Type B pancreatic cell (in vitro differentiated cells): Measurements from ENCODE around the gene SLC5A3. TPM values are rescaled to one million over a fixed set of nuclear protein-coding genes. Genes with fewer than 3 reads are reported as not detected.

Experiments
- DNase-seq: peaks from one replicate; pipeline ENCODE4 v3.0.0; 2021; ENCODE audit warnings: mixed read lengths; ENCODE audit not compliant: unreplicated experiment; ENCODE audit errors: extremely low spot score
- H3K27ac Mint-ChIP-seq: 2 replicates; pipeline ENCODE4 v1.8.0; 2021; ENCODE audit warnings: mild to moderate bottlenecking, mixed read lengths
- H3K27me3 Mint-ChIP-seq: 2 replicates; pipeline ENCODE4 v1.8.0; 2021; ENCODE audit warnings: mixed read lengths
- H3K36me3 Mint-ChIP-seq: 2 replicates; pipeline ENCODE4 v1.8.0; 2021; ENCODE audit warnings: mixed read lengths
- H3K4me1 Mint-ChIP-seq: one replicate; pipeline ENCODE4 v1.8.0; 2021; ENCODE audit warnings: mixed read lengths; ENCODE audit not compliant: unreplicated experiment
- H3K4me3 Mint-ChIP-seq: 2 replicates; pipeline ENCODE4 v1.8.0; 2021; ENCODE audit warnings: mild to moderate bottlenecking, mixed read lengths
- H3K9me3 Mint-ChIP-seq: 2 replicates; pipeline ENCODE4 v1.8.0; 2021; ENCODE audit warnings: mixed read lengths
- CTCF ChIP-seq: fragments of 200-600 bp; sonication (generic); conservative IDR thresholded peaks from 2 replicates; pipeline ENCODE4 v1.5.0; 2021; ENCODE audit warnings: antibody characterized with exemption, mild to moderate bottlenecking
- total RNA-seq: library from RNA; stranded (reverse); gene quantifications from 2 replicates; pipeline ENCODE4 v1.2.1, GENCODE V29; 2021; ENCODE audit warnings: low replicate concordance

SLC5A3 gene
- total RNA-seq, 1 donor from 2014 or later = 28.8 TPM

DNA sequence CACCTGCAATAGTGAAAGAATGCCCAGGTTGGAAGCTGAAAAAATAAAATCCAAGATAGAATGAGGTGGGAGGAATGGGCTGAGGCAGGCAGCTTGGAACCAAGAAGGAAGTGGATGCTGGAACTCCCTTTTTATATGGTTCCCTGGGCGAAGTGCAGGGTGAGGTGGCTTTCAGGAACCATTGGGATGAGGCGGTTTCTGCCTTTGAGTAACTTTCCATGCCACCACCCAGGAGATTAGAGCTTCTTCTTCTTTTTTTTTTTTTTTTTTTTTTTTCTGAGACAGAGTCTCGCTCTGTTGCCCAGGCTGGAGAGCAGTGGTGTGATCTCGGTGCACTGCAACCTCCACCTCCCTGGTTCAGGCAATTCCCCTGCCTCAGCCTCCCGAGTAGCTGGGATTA, 17.8 kb upstream of the SLC5A3 start:
- Mint-ChIP-seq H3K36me3 (no peaks in the 10 kb centered on the region), H3K27ac (no peak overlapping the region), H3K9me3 (no peaks in the 10 kb centered on the region), H3K4me3 (no peak overlapping the region), H3K27me3 (no peaks in the 10 kb centered on the region), H3K4me1 (no peaks in the 10 kb centered on the region)
- DNase-seq = no peak
- TF ChIP-seq CTCF = no peak

DNA sequence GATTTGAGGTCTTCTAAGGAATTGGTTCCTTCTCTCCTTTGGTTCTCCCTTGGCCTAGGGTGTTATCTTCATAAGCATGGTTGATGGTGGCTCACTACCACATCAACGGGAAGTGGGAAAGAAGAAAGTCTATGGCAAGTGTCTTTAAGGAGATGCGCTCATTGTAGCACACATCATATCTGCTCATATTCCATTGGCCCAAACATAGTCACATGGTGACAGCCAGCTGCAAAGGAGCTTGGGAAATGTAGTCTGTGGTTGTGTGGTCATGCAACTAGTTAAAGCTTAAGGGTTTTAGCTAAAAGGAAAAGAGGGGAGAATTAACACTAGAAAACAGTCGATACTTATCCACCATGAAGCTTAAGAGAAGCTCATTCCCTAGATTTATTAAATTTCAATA, 11.4 kb upstream of the SLC5A3 start:
- no peak overlapping the region for H3K27ac Mint-ChIP-seq

GRCh38 chr21:34065027-34065426, 8.4 kb upstream of the SLC5A3 start:
- no peak for TF ChIP-seq CTCF
- Mint-ChIP-seq H3K27ac (no peak overlapping the region), H3K4me3 (no peak overlapping the region)

More for the DNA sequence above, 11.4 kb upstream of the SLC5A3 start:
- Mint-ChIP-seq H3K4me3 (no peak overlapping the region), H3K4me1 (no peaks in the 10 kb centered on the region), H3K36me3 (no peaks in the 10 kb centered on the region), H3K27me3 (peaks cover 3% of the 10 kb centered on the region), H3K9me3 (no peaks in the 10 kb centered on the region)
- TF ChIP-seq CTCF = no peak
- DNase-seq = no peak

GRCh38 chr21:34071683-34072082, 1.7 kb upstream of the SLC5A3 start:
- H3K36me3 Mint-ChIP-seq = peaks cover 18% of the 10 kb centered on the region
- H3K4me1 Mint-ChIP-seq = peaks cover 20% of the 10 kb centered on the region
- peak overlapping the region; percentile 87 for H3K4me3 Mint-ChIP-seq
- H3K9me3 Mint-ChIP-seq = no peaks in the 10 kb centered on the region
- no peak for TF ChIP-seq CTCF
- peak overlapping the region; percentile 19 for H3K27ac Mint-ChIP-seq
- DNase-seq = no peak
- peaks cover 6% of the 10 kb centered on the region for H3K27me3 Mint-ChIP-seq

More at GRCh38 chr21:34065027-34065426, 8.4 kb upstream of the SLC5A3 start:
- Mint-ChIP-seq H3K9me3 (no peaks in the 10 kb centered on the region), H3K27me3 (peaks cover 9% of the 10 kb centered on the region), H3K4me1 (no peaks in the 10 kb centered on the region), H3K36me3 (no peaks in the 10 kb centered on the region)
- no peak for DNase-seq

- DNase-seq = peak; percentile 72
- H3K4me1 Mint-ChIP-seq = peaks cover 27% of the 10 kb centered on the region
- peak overlapping the region; percentile 87 for H3K4me3 Mint-ChIP-seq
- H3K27me3 Mint-ChIP-seq = peaks cover 6% of the 10 kb centered on the region
- peak overlapping the region; percentile 19 for H3K27ac Mint-ChIP-seq
- TF ChIP-seq CTCF = no peak
- peaks cover 22% of the 10 kb centered on the region for H3K36me3 Mint-ChIP-seq
- H3K9me3 Mint-ChIP-seq = no peaks in the 10 kb centered on the region
Measured at GRCh38 chr21:34072145-34073031, 990 bp upstream of the SLC5A3 start.
